ENCODE results near the gene EIF4G2. TPM values are rescaled to one million over a fixed set of nuclear protein-coding genes. Genes with fewer than 3 reads are reported as not detected.
"Not testable (repeated sequence)": the region's sequence is repeated elsewhere in the genome, so short reads cannot be mapped to it uniquely, and the experiment has no call there.

EIF4G2 gene
- total and polyA plus RNA-seq, 8 donors, result 88.6 to 475 (median 313) TPM

- Histone ChIP-seq H3K9me3 (no peaks in the 10 kb centered on the region), H3K4me3 (no peak overlapping the region), H3K27ac (no peak overlapping the region), H3K36me3 (no peaks in the 10 kb centered on the region), H3K4me1 (peaks cover 0 to 7% (median 0%) of the 10 kb centered on the region in 3 donors), H3K27me3 (no peaks in the 10 kb centered on the region)
- DNase-seq (no peak), ATAC-seq (no peak), FAIRE-seq (no peak)
- TF ChIP-seq CTCF (IDR thresholded peaks at IDR 0.05), result no peak
- intact Hi-C loops (cut with DNase I), result no loop called here
Measured at GRCh38 chr11:10844356-10844755, 35.6 kb upstream of the EIF4G2 start.

GRCh38 chr11:10838881-10839280 is 30.2 kb upstream of the EIF4G2 start:
- no peak for DNase-seq
- Histone ChIP-seq H3K9me3 (no peaks in the 10 kb centered on the region), H3K27ac (no peak overlapping the region), H3K27me3 (no peaks in the 10 kb centered on the region), H3K36me3 (no peaks in the 10 kb centered on the region), H3K4me3 (no peak overlapping the region), H3K4me1 (peaks cover 0 to 7% (median 0%) of the 10 kb centered on the region in 3 donors)
- 54 to 69% methylated on average over 3 of the region's 3 CpGs for WGBS, 2 donors
- no peak for FAIRE-seq
- intact Hi-C loops (cut with DNase I), result no loop called here
- TF ChIP-seq CTCF (IDR thresholded peaks at IDR 0.05), result no peak
- no peak for ATAC-seq

- FAIRE-seq, result no peak
- ATAC-seq, result no peak
- no peak overlapping the region for H3K4me3 ChIP-seq
- H3K9me3 ChIP-seq, result no peaks in the 10 kb centered on the region
- intact Hi-C loops (cut with DNase I), result no loop called here
- no peaks in the 10 kb centered on the region for H3K27me3 ChIP-seq
- TF ChIP-seq CTCF (IDR thresholded peaks at IDR 0.05), result no peak
- no peaks in the 10 kb centered on the region for H3K36me3 ChIP-seq
- DNase-seq, result no peak
- peaks cover 0 to 7% (median 0%) of the 10 kb centered on the region in 3 donors for H3K4me1 ChIP-seq
- H3K27ac ChIP-seq, result no peak overlapping the region
Measured at GRCh38 chr11:10838083-10838482, 29.4 kb upstream of the EIF4G2 start.

- intact Hi-C loops (cut with DNase I); H3K27ac ChIP-seq; H3K4me3 ChIP-seq; DNase-seq; FAIRE-seq; H3K4me1 ChIP-seq; H3K27me3 ChIP-seq; ATAC-seq; H3K9me3 ChIP-seq; H3K36me3 ChIP-seq: not testable (repeated sequence)
- WGBS, 2 donors, result 78 to 86% methylated on average over 4 of the region's 4 CpGs
Measured at GRCh38 chr11:10836884-10837283, 28.2 kb upstream of the EIF4G2 start.

- ATAC-seq, result no peak
- Histone ChIP-seq H3K4me3 (no peak overlapping the region), H3K9me3 (no peaks in the 10 kb centered on the region), H3K4me1 (no peaks in the 10 kb centered on the region), H3K36me3 (no peaks in the 10 kb centered on the region), H3K27ac (no peak overlapping the region), H3K27me3 (no peaks in the 10 kb centered on the region)
- DNase-seq, result no peak
- intact Hi-C loops (cut with DNase I), result no loop called here
- no peak for FAIRE-seq
- 85 to 98% methylated on average over 4 of the region's 4 CpGs for WGBS, 2 donors
- no peak for TF ChIP-seq CTCF (IDR thresholded peaks at IDR 0.05)
Measured at GRCh38 chr11:10829139-10829538, 20.4 kb upstream of the EIF4G2 start.

GRCh38 chr11:10828402-10828801 is 19.7 kb upstream of the EIF4G2 start:
- no peaks in the 10 kb centered on the region for H3K9me3 ChIP-seq
- 68 to 87% methylated on average over 2 of the region's 2 CpGs for WGBS, 2 donors
- no peak overlapping the region for H3K4me3 ChIP-seq
- no peak overlapping the region for H3K27ac ChIP-seq
- H3K36me3 ChIP-seq, result no peaks in the 10 kb centered on the region
- no peaks in the 10 kb centered on the region for H3K4me1 ChIP-seq
- intact Hi-C loops (cut with DNase I), result no loop called here
- no peak for TF ChIP-seq CTCF (IDR thresholded peaks at IDR 0.05)
- no peak for DNase-seq
- no peak for ATAC-seq
- no peak for FAIRE-seq
- H3K27me3 ChIP-seq, result no peaks in the 10 kb centered on the region
